NK-92 (cell line): ENCODE measurements around the gene DLG1.
"Not testable (repeated sequence)": the region's sequence is repeated elsewhere in the genome, so short reads cannot be mapped to it uniquely, and the experiment has no call there.

Source experiments
- DNase-seq: peaks from one replicate; lab custom pipeline; 2025; ENCODE audit not compliant: unreplicated experiment; lab: John Stamatoyannopoulos, UW

Gene DLG1

DNA sequence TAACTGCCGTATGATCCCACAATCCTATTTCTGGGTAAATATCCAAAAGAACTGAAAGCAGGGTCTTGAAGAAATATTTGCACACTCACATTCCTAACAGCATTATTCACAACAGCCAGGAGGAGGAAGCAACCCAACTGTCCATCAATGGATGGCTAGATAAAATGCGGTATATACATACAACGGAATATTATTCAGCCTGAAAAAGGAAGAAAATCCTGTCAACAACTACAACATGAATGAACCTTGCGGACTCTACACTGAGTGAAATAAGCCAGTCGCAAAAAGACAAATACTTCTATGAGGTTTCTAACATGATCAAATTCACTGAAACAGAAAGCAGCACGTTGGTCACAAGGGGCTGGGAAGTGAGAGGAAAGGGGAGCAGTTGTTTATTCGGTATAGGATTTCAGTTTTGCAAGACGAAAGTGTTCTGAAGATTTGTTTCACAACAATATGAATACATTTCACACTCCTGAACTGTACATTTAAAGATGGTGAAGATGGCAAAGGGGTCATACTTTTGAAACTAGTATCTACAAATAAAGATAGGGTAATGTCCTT is 6.2 kb downstream of the DLG1 start:
- no peak for DNase-seq

- DNase-seq = no peak
Observed at GRCh38 chr3:197289726-197290125, 8.7 kb downstream of the DLG1 start.

GRCh38 chr3:197286678-197287077 is 11.7 kb downstream of the DLG1 start:
- DNase-seq = no peak

DNA sequence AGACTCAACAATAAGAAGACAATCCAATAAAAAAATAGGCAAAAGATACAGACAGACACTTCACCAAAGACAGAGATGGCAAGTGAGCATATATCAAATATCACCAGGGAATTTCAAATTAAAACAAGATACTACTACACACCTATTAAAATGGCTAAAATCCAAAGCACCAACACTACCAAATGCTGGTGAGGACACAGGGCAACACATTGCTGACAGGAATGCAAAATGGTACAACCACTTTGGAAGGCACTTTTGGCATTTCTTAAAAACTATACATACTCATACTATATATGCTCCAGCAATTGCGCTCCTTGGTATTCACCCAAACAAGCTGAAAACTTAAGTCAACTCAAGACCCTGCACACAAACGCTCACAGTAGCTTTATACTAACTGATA is 12.9 kb downstream of the DLG1 start:
- no peak for DNase-seq

DNA sequence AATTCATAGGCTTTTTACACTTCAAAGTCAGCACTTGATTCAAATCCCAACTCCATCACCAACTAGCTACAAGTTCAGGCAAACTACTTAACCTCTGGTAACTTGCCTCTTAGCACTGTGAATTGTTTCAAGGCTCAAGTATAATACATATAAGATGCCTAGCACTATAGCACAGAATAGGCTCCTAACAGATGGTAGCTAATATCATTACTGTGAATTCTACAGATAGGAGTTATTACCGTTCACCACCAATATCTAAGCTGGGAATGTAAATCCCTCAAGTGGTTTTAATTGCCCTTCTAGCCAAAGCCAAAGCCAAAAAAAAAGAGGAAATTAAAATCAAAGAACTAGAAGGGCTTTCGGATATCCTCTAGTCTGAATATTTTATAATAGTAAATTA is 15.4 kb downstream of the DLG1 start:
- DNase-seq = no peak

DNA sequence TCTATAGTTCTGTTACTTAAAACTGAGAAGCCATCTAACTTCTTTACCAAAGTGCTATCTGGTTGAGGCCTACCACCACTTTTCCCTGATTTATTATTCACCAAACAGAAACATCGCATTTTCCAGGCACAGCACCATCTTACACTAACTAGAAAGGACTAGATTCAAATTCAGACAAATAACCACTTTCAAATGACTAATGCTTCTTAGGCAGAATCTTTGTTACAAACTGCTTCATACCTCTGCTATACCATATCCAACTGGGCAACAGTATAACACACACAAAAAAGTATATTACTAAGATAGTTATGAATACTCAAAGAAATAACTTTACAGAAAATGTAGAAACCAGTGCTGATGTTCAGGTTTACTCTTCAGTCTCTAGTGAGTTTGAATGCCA is 16.6 kb downstream of the DLG1 start:
- no peak for DNase-seq

DNA sequence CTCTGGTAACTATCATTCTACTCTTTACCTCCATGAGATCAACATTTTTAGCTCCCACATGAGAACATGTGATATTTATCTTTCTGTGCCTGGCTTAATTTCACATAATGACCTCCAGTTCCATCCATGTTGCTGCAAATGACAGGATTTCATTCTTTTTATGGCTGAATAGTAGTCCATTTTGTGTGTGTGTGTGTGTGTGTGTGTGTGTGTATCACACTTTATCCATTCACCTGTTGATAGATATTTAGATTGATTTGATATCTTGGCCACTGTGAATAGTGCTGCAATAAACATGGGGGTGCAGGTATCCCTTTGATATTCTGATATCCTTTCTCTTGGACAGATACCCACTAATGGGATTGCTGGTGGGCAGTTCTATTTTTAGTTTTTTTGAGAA is 18.3 kb downstream of the DLG1 start:
- no peak for DNase-seq

GRCh38 chr3:197278933-197279332 is 19.5 kb downstream of the DLG1 start:
- no peak for DNase-seq

DNA sequence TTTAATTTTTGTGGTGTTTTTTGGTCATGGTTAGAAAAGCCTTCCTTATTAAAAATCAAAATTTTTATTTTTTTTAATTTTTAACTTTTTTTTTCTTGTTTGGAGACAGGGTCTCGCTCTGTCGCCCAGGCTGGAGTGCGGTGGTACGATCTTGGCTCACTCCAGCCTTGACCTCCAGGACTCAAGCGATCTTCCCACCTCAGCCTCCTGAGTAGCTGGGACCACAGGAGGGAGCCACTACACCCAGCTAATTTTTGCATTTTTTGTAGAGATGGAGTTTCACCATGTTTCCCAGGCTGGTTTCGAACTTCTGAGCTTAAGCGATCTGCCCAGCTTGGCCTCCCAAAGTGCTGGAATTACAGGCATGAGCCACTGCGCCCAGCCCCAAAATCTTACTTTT is 21.6 kb downstream of the DLG1 start:
- not testable (repeated sequence) for DNase-seq

DNA sequence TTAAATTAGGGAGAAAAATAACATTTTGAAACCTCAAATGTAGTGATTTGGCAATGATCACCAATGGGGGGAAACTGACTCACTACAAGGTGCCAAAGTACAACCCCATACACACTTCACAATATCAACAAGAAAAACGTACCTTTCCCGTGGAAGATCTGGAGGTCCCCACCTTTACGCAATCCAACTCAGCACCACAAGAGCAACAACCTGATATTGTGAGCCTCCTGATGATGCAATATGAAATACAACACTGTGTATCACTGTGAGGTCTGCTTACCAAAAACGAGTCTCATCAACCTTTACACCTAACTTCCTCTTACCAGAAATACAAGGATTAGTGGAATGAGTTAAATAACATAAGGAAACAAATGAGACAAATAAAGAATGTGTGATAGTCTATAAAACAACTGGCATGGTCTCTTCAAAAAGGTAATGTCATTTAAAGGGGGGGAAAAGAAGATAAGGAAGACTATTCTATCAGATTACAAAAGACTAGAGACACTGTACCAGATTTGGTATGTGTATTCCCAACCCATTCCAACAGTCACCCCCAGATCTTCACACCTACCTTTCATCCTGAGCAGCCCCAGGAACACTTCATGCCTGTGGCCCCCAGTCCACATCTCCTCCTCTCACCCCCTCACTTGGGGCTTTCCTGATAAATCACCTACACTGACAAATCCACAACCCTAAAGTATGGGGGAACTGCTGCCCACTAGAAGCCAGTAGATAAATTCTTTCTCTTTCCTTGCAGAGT is 27.7 kb downstream of the DLG1 start:
- no peak for DNase-seq

GRCh38 chr3:197269024-197269423 is 29.4 kb downstream of the DLG1 start:
- no peak for DNase-seq

GRCh38 chr3:197268294-197268693 is 30.1 kb downstream of the DLG1 start:
- no peak for DNase-seq

DNA sequence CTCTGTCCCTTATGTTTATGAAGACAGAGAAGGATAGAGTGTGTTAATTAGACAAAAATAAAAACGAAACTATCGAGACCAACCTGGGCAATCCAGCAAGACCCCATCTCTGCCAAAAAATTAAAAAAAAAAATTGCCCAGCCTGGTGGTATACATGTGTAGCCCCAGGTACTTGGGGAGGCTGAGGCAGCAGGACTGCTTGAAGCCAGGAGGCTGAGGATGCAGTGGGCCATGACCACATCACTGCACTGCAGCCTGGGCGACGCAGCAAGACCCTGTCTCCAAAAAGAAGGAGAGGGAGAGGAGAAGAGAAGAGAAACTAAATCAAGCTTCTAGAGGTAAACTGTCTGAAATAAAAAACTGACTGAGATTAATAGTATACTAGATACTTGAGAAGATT is 32.1 kb downstream of the DLG1 start:
- no peak for DNase-seq

DNA sequence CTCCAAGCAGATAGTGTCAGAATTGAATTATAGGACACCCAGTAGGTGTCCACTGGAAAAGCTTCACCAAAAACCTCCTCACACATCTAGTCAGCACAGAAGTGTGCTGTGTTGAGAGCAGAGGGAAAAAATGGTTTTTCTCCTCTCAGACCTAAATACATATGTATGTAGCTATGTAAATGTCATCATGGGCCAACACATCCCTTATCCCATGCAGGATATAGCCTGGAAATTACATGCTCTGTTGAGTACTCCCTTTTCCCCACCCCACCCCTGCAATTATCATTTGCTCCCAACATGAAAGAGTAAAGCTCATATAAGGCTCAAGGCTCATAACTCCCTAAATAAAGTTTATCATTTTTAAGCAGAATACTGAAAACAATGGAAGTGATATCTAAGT is 35.7 kb downstream of the DLG1 start:
- DNase-seq = no peak

GRCh38 chr3:197261164-197261509 is 37.3 kb downstream of the DLG1 start:
- no peak for DNase-seq

DNA sequence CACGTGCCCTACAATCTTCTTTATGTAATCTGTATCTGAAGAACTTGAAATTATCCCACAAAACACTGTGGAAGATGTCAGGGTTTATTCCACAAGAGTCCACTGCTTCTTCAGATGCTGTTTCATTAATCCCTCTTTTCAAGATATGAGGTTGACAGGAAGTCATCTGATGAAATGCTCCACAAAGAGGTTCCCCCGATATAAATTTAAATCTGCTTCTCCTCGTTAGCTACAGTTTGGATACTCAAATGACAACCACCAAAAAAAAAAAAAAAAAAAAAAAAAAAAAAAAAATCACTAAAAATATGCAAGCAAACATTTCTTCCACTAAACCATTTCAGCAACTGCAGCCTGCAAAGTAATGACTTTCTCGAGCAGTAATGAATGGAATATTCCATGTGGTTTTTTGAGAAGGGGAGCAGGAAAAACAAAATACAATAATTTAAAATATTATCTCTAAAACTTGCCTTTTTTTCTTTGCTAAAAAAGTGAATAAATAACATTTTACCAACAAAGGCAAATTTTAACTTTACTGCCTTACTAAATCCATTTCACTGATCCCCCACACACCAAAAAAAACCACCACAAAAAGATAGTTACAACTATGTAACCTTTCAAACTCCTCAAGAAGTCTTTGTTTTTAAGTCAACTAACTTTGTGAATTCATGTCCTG is 37.8 kb downstream of the DLG1 start:
- DNase-seq = no peak

- DNase-seq = no peak
Observed at GRCh38 chr3:197259096-197259495, 39.3 kb downstream of the DLG1 start.

DNA sequence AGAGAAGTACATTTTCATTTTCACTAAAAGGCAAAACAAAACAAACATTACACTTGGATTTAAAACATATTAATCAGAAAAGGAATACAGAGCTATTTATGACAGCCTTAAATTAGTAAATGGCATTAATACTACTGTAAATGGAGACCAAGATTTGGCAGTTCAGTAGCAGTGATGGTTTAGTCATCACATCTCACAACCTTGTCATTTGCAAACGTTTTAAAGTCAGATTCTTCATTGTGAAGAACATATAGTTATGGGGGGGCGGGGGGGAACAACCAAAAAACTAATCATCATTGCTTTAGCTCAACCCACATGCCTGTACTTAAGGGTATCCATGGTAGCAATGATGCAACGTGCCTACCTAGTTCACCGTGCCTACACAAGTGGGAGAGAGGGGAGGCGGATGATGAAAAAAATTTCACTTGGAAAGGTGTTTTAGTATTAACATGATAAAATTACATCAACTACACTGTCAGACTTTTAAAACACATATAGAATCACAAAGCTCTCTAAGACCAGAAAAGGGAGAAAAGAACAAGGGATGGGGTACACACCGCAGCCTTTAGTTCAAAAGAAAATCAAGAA is 40.1 kb downstream of the DLG1 start:
- no peak for DNase-seq

GRCh38 chr3:197257711-197258110 is 40.7 kb downstream of the DLG1 start:
- no peak for DNase-seq

- DNase-seq = no peak
Observed at GRCh38 chr3:197256836-197257444, 41.5 kb downstream of the DLG1 start.

DNA sequence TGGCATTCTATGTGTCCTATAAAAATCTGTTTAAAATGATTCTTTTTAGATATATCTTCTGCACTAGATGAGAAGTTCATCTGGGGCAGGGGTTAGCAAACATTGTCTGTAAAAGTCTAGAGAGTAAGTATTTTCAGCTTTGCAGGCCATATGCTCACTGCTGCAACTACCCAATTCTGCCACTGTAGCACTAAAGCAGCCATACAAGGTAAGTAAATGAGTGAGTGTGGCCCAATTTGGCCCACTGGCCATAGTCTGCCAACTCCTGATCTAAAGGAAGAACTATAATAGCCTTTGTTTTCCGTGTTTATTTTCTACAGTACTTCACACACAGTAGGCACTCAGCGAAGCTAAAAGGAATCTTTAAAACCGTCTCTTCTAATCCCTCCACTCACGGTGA is 42.3 kb downstream of the DLG1 start:
- DNase-seq = no peak
